Measurements from ENCODE around the gene RHOXF2.
"Not testable (repeated sequence)": the region's sequence is repeated elsewhere in the genome, so short reads cannot be mapped to it uniquely, and the experiment has no call there.

Gene RHOXF2

GRCh38 chrX:120158313-120158712 lies at the start of gene RHOXF2:
Gene RHOXF2, plus strand, starts transcription at chrX:120158613. Its CDS starts 138 bp downstream, at chrX:120158751.
- H3K9me3 ChIP-seq (ENCODE audit: control insufficient read depth, low read length); H3K9ac ChIP-seq (ENCODE audit: low read length); H3K4me3 ChIP-seq (ENCODE audit: low read length); H3K36me3 ChIP-seq (ENCODE audit: control insufficient read depth, insufficient read depth, low read length); H3K4me1 ChIP-seq (ENCODE audit: control insufficient read depth, insufficient read depth, low read length); H3K27me3 ChIP-seq (ENCODE audit: control insufficient read depth, insufficient read depth, low read length): not testable (repeated sequence)

DNA sequence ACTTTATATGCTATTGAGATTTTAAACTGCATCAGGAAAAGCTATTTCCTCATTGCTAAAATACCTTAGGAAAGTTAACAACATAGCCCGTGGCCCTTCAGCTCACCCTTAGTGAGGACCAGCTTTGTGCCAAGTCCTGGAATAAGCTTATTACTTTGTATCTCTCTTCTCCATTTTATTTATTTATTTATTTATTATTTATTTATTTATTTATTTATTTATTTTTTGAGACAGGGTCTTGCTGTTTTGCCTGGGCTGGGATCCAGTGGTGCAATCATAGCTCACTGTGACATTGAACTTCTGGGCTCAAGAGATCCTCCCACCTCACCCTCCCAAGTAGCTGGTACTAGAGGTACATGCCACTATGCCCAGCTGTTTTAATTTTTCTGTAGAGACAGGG lies 49.0 kb upstream of the RHOXF2 start:
- H3K36me3 ChIP-seq (ENCODE audit: control insufficient read depth, insufficient read depth, low read length) = no peaks in the 10 kb centered on the region
- no peak overlapping the region for H3K9ac ChIP-seq (ENCODE audit: low read length)
- H3K4me1 ChIP-seq (ENCODE audit: control insufficient read depth, insufficient read depth, low read length) = no peaks in the 10 kb centered on the region
- no peak overlapping the region for H3K4me3 ChIP-seq (ENCODE audit: low read length)
- H3K9me3 ChIP-seq (ENCODE audit: control insufficient read depth, low read length) = no peaks in the 10 kb centered on the region
- no peaks in the 10 kb centered on the region for H3K27me3 ChIP-seq (ENCODE audit: control insufficient read depth, insufficient read depth, low read length)

GRCh38 chrX:120111611-120112010 lies 46.8 kb upstream of the RHOXF2 start:
- Histone ChIP-seq H3K27me3 (ENCODE audit: control insufficient read depth, insufficient read depth, low read length) (no peaks in the 10 kb centered on the region), H3K9ac (ENCODE audit: low read length) (no peak overlapping the region), H3K4me1 (ENCODE audit: control insufficient read depth, insufficient read depth, low read length) (no peaks in the 10 kb centered on the region), H3K9me3 (ENCODE audit: control insufficient read depth, low read length) (no peaks in the 10 kb centered on the region), H3K4me3 (ENCODE audit: low read length) (no peak overlapping the region), H3K36me3 (ENCODE audit: control insufficient read depth, insufficient read depth, low read length) (no peaks in the 10 kb centered on the region)

- no peaks in the 10 kb centered on the region for H3K27me3 ChIP-seq (ENCODE audit: control insufficient read depth, insufficient read depth, low read length)
- no peaks in the 10 kb centered on the region for H3K4me1 ChIP-seq (ENCODE audit: control insufficient read depth, insufficient read depth, low read length)
- no peaks in the 10 kb centered on the region for H3K9me3 ChIP-seq (ENCODE audit: control insufficient read depth, low read length)
- H3K9ac ChIP-seq (ENCODE audit: low read length) = no peak within 1 kb of the TSS
- H3K4me3 ChIP-seq (ENCODE audit: low read length) = no peak within 1 kb of the TSS
- no peaks in the 10 kb centered on the region for H3K36me3 ChIP-seq (ENCODE audit: control insufficient read depth, insufficient read depth, low read length)
Observed at GRCh38 chrX:120115438-120115963, 42.9 kb upstream of the RHOXF2 start, which contains the start of gene RHOXF1. Gene RHOXF1, minus strand, starts transcription at chrX:120115913. Its CDS starts 51 bp downstream, at chrX:120115862.

GRCh38 chrX:120120223-120120622 lies 38.2 kb upstream of the RHOXF2 start:
- H3K27me3 ChIP-seq (ENCODE audit: control insufficient read depth, insufficient read depth, low read length) = no peaks in the 10 kb centered on the region
- H3K4me1 ChIP-seq (ENCODE audit: control insufficient read depth, insufficient read depth, low read length) = no peaks in the 10 kb centered on the region
- no peaks in the 10 kb centered on the region for H3K36me3 ChIP-seq (ENCODE audit: control insufficient read depth, insufficient read depth, low read length)
- H3K4me3 ChIP-seq (ENCODE audit: low read length) = no peak overlapping the region
- H3K9me3 ChIP-seq (ENCODE audit: control insufficient read depth, low read length) = no peaks in the 10 kb centered on the region
- H3K9ac ChIP-seq (ENCODE audit: low read length) = no peak overlapping the region

DNA sequence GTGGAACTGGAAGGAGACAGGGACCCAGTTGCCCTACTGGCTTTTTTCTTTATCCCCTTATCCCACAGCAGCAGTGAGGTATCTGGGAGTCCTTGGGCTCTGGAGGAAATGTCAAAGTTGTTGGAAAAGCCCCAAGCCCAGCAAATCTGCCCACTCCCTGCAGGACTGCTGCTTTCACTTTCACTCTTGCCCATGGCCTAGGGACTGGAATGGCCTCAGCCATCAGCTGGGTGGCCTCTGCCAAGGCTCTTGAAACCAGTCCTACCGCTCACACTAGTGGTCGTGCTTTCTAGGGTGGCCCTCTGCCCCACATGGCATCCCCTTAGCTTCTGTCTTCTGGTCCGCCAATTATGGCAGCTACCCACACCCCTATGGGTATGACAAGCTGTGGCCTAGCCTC lies 33.0 kb upstream of the RHOXF2 start:
- no peak overlapping the region for H3K9ac ChIP-seq (ENCODE audit: low read length)
- H3K27me3 ChIP-seq (ENCODE audit: control insufficient read depth, insufficient read depth, low read length) = no peaks in the 10 kb centered on the region
- no peak overlapping the region for H3K4me3 ChIP-seq (ENCODE audit: low read length)
- no peaks in the 10 kb centered on the region for H3K36me3 ChIP-seq (ENCODE audit: control insufficient read depth, insufficient read depth, low read length)
- H3K4me1 ChIP-seq (ENCODE audit: control insufficient read depth, insufficient read depth, low read length) = no peaks in the 10 kb centered on the region
- H3K9me3 ChIP-seq (ENCODE audit: control insufficient read depth, low read length) = no peaks in the 10 kb centered on the region

- not testable (repeated sequence) for H3K9ac ChIP-seq (ENCODE audit: low read length); H3K4me3 ChIP-seq (ENCODE audit: low read length); H3K9me3 ChIP-seq (ENCODE audit: control insufficient read depth, low read length)
Observed at GRCh38 chrX:120128306-120128846, 30.0 kb upstream of the RHOXF2 start.

GRCh38 chrX:120136128-120136527 lies 22.3 kb upstream of the RHOXF2 start:
- no peaks in the 10 kb centered on the region for H3K36me3 ChIP-seq (ENCODE audit: control insufficient read depth, insufficient read depth, low read length)
- no peaks in the 10 kb centered on the region for H3K9me3 ChIP-seq (ENCODE audit: control insufficient read depth, low read length)
- no peak overlapping the region for H3K4me3 ChIP-seq (ENCODE audit: low read length)
- no peak overlapping the region for H3K9ac ChIP-seq (ENCODE audit: low read length)
- no peaks in the 10 kb centered on the region for H3K4me1 ChIP-seq (ENCODE audit: control insufficient read depth, insufficient read depth, low read length)
- no peaks in the 10 kb centered on the region for H3K27me3 ChIP-seq (ENCODE audit: control insufficient read depth, insufficient read depth, low read length)

More at GRCh38 chrX:120128306-120128846, 30.0 kb upstream of the RHOXF2 start:
- H3K27me3 ChIP-seq (ENCODE audit: control insufficient read depth, insufficient read depth, low read length); H3K36me3 ChIP-seq (ENCODE audit: control insufficient read depth, insufficient read depth, low read length); H3K4me1 ChIP-seq (ENCODE audit: control insufficient read depth, insufficient read depth, low read length): not testable (repeated sequence)

DNA sequence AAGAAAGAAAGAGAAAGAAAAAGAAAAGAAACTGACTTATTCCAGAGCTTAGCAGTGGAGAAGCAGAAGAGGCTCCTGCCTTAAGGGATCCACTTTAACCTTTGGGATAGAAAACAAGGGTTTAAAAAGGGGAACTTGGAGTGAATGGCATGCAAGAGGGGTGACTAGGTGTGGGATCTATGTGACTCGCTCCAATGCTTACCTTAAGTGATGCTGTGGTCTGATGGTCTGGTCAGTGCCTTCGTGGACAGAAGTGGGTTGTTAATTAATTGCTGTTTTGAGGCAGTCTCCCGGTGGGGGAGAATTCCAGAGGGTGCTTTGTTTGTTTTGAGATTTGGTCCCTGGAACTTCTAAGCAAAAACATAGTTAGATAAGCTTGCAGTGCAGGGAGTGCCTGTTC lies 21.6 kb upstream of the RHOXF2 start:
- no peaks in the 10 kb centered on the region for H3K27me3 ChIP-seq (ENCODE audit: control insufficient read depth, insufficient read depth, low read length)
- no peaks in the 10 kb centered on the region for H3K9me3 ChIP-seq (ENCODE audit: control insufficient read depth, low read length)
- H3K36me3 ChIP-seq (ENCODE audit: control insufficient read depth, insufficient read depth, low read length) = no peaks in the 10 kb centered on the region
- H3K4me1 ChIP-seq (ENCODE audit: control insufficient read depth, insufficient read depth, low read length) = no peaks in the 10 kb centered on the region
- H3K4me3 ChIP-seq (ENCODE audit: low read length) = no peak overlapping the region
- H3K9ac ChIP-seq (ENCODE audit: low read length) = no peak overlapping the region

DNA sequence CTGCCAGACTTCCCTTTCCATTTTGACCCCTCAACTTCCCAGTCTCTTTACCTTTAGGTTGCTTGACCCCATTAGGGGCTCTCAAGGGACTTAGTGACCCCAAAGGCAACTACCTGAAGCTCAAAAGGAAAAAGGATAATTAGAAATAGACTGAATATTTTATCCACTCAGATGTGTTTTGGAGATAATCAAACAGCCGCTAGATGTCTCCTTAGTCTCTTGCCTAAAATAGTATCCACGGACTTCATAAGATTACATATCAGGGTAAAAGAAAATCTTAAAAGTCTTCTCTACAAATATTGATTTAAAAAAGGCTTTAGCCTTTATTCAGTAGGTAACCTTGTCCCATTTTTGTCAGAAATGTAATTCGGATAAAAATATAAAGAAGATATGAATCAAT lies 21.0 kb upstream of the RHOXF2 start:
- H3K27me3 ChIP-seq (ENCODE audit: control insufficient read depth, insufficient read depth, low read length) = no peaks in the 10 kb centered on the region
- H3K36me3 ChIP-seq (ENCODE audit: control insufficient read depth, insufficient read depth, low read length) = no peaks in the 10 kb centered on the region
- H3K4me3 ChIP-seq (ENCODE audit: low read length) = no peak overlapping the region
- H3K9me3 ChIP-seq (ENCODE audit: control insufficient read depth, low read length) = no peaks in the 10 kb centered on the region
- no peak overlapping the region for H3K9ac ChIP-seq (ENCODE audit: low read length)
- H3K4me1 ChIP-seq (ENCODE audit: control insufficient read depth, insufficient read depth, low read length) = no peaks in the 10 kb centered on the region

DNA sequence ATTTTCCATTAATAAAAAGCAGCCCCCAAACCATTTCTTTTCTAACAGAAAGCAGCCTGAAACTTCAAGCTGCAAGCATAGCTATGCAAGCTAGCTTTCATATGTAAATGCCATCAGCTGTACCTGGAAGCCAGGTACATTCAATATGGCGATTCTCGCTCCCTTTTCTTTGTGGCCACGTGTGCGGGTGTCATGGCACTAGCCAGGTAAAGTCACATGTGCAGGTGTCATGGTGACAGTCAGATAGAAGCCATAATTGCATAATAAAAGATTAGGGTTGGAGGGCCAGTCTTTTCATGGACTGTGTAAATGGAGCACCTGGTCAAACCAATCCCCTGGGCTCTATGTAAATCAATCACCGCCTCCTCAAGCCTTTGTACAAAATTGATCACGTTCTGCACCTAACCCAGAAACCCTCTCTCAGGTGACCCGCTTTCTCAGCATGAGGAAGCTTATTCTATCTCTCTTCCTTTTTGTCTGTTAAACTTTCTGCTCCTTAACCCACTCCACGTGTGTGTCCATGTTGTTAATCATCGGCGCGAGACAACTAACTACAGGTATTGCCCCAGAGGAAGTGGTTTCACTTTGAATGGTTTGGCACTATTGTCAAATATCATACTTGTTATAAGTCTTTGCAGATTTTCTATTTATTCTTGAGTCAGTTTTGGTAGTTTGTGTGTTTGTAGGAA lies 18.0 kb upstream of the RHOXF2 start:
- Histone ChIP-seq H3K9me3 (ENCODE audit: control insufficient read depth, low read length) (no peaks in the 10 kb centered on the region), H3K4me3 (ENCODE audit: low read length) (no peak overlapping the region), H3K27me3 (ENCODE audit: control insufficient read depth, insufficient read depth, low read length) (no peaks in the 10 kb centered on the region), H3K36me3 (ENCODE audit: control insufficient read depth, insufficient read depth, low read length) (no peaks in the 10 kb centered on the region), H3K9ac (ENCODE audit: low read length) (no peak overlapping the region), H3K4me1 (ENCODE audit: control insufficient read depth, insufficient read depth, low read length) (no peaks in the 10 kb centered on the region)

GRCh38 chrX:120144178-120144844 lies 14.1 kb upstream of the RHOXF2 start:
- Histone ChIP-seq H3K4me1 (ENCODE audit: control insufficient read depth, insufficient read depth, low read length) (no peaks in the 10 kb centered on the region), H3K4me3 (ENCODE audit: low read length) (no peak overlapping the region), H3K9me3 (ENCODE audit: control insufficient read depth, low read length) (no peaks in the 10 kb centered on the region), H3K9ac (ENCODE audit: low read length) (no peak overlapping the region), H3K36me3 (ENCODE audit: control insufficient read depth, insufficient read depth, low read length) (no peaks in the 10 kb centered on the region), H3K27me3 (ENCODE audit: control insufficient read depth, insufficient read depth, low read length) (no peaks in the 10 kb centered on the region)

Data from mucosa of stomach (tissue), 1 donor.